HepG2 (cell line): Measurements from ENCODE around the gene FCN3. TPM values are rescaled to one million over a fixed set of nuclear protein-coding genes. Genes with fewer than 3 reads are reported as not detected.

Experiments
- HOXA5 ChIP-seq: sonication (generic); formaldehyde crosslinking; IDR thresholded peaks from 2 replicates; pipeline ENCODE4 v1.4.0; 2020; ENCODE audit warnings: missing genetic modification reagents
- KLF15 ChIP-seq: sonication (generic); formaldehyde crosslinking; IDR thresholded peaks from 2 replicates; pipeline ENCODE4 v1.8.1; 2023; ENCODE audit warnings: borderline replicate concordance, mild to moderate bottlenecking, inconsistent platforms, missing genetic modification reagents, mixed read lengths
- NCOR1 ChIP-seq: fragments of 200-600 bp; sonication (generic); IDR thresholded peaks from 2 replicates; pipeline ENCODE4 v1.7.0; 2017; ENCODE audit warnings: antibody characterized with exemption, low read length, borderline replicate concordance
- NFKBIZ ChIP-seq: IDR thresholded peaks from 2 replicates; pipeline ENCODE4 v1.6.1; 2018; ENCODE audit warnings: missing genetic modification reagents, missing compliant biosample characterization
- RBAK ChIP-seq: sonication (generic); formaldehyde crosslinking; IDR thresholded peaks from 2 replicates; pipeline ENCODE4 v1.5.1; 2020; ENCODE audit warnings: mild to moderate bottlenecking, missing genetic modification reagents
- SETDB1 ChIP-seq: sonication (generic); formaldehyde crosslinking; IDR thresholded peaks from 2 replicates; pipeline ENCODE4 v1.5.1; 2020; ENCODE audit warnings: missing genetic modification reagents, mild to moderate bottlenecking, borderline replicate concordance
- SMYD3 ChIP-seq: sonication (generic); formaldehyde crosslinking; IDR thresholded peaks from 2 replicates; pipeline ENCODE4 v1.8.1; 2023; ENCODE audit warnings: mild to moderate bottlenecking, missing genetic modification reagents
- polyA plus RNA-seq, 8 experiments: library from polyadenylated mRNA; depleted of rRNA in 3 of 8; stranded (reverse) in 7 of 8; unstranded in 1 of 8; fragments of >200 nt; fragmentation: Illumina TruSeq in 4 of 8; extraction: Trizol in 4 of 8; gene quantifications; 2 replicates each; pipeline versions ENCODE4 v1.2.1 to v1.2.3, GENCODE V29; 2011 to 2016; ENCODE audit warnings: low read depth in 4 of 8, missing spikeins in 1 of 8, mixed read lengths in 1 of 8; ENCODE audit not compliant: insufficient read depth in 1 of 8
- total RNA-seq, 5 experiments: library from RNA; depleted of rRNA; stranded (reverse); fragments of >200 nt; fragmentation: Illumina TruSeq; extraction: Trizol; gene quantifications; 2 replicates each; pipeline ENCODE4 v1.2.3, GENCODE V29; 2016; ENCODE audit warnings: low read depth in 1 of 5
- TF ChIP-seq, protein P1 (sequence below): sonication (generic); formaldehyde crosslinking; IDR thresholded peaks from 2 replicates; pipeline ENCODE4 v1.4.0; 2020; ENCODE audit warnings: mild to moderate bottlenecking, missing genetic modification reagents
- TF ChIP-seq, protein P2 (sequence below): sonication (generic); formaldehyde crosslinking; IDR thresholded peaks from 2 replicates; pipeline ENCODE4 v1.9.0; 2021; ENCODE audit warnings: mild to moderate bottlenecking, missing genetic modification reagents

FCN3 gene
- total and polyA plus RNA-seq, 2 of the 13 experiments (the other 11 are each of a cell fraction or from before 2014, with no cell fraction given), result not detected

DNA sequence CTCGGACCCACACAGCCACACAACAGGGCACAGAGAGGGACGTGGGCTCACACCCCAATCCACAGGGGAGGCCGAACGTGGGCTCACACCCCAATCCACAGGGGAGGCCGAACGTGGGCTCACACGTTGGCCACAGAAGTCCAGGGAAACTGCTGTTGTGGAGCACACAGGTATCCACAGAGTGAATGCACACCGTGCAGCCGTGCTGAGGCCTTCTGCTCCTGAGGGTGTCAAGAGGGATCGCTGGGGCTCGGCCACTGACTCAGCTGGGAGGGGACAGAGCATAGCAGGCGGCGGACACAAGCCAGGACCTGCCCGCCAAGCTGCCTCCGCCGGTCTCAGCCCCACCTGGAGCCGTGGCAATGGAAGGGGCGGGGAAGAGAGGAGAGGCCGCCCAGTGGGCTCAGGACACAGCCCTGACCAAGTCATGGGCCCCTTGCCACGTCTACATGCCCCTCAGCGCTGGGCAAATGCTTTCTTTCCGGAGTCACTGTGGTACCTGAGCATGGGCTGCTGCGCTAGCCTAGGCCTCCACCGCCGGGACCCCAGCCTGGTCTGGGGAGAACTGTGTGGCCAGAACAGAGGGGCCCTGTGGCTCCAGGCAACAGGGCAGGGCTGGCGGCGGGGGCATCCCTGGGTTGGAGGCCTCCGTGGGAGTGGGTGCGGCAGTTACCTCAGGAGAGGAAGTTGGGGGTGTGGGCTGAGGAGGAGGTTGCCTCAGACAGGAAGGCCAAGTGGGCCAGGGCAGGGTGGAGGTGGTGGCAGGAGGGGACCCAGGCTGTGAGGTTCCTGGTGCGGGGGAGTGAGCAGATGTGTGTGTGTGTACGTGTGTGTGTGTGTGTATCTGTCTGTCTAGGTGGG is 31.6 kb downstream of the FCN3 start (continued):
- no peak for TF ChIP-seq SMYD3
- no peak for TF ChIP-seq NCOR1
- TF ChIP-seq SETDB1 (CRISPR knock-in tag), result no peak
- no peak for TF ChIP-seq KLF15 (CRISPR knock-in tag)
- TF ChIP-seq RBAK (CRISPR knock-in tag), result no peak
- TF ChIP-seq, protein P1, sequence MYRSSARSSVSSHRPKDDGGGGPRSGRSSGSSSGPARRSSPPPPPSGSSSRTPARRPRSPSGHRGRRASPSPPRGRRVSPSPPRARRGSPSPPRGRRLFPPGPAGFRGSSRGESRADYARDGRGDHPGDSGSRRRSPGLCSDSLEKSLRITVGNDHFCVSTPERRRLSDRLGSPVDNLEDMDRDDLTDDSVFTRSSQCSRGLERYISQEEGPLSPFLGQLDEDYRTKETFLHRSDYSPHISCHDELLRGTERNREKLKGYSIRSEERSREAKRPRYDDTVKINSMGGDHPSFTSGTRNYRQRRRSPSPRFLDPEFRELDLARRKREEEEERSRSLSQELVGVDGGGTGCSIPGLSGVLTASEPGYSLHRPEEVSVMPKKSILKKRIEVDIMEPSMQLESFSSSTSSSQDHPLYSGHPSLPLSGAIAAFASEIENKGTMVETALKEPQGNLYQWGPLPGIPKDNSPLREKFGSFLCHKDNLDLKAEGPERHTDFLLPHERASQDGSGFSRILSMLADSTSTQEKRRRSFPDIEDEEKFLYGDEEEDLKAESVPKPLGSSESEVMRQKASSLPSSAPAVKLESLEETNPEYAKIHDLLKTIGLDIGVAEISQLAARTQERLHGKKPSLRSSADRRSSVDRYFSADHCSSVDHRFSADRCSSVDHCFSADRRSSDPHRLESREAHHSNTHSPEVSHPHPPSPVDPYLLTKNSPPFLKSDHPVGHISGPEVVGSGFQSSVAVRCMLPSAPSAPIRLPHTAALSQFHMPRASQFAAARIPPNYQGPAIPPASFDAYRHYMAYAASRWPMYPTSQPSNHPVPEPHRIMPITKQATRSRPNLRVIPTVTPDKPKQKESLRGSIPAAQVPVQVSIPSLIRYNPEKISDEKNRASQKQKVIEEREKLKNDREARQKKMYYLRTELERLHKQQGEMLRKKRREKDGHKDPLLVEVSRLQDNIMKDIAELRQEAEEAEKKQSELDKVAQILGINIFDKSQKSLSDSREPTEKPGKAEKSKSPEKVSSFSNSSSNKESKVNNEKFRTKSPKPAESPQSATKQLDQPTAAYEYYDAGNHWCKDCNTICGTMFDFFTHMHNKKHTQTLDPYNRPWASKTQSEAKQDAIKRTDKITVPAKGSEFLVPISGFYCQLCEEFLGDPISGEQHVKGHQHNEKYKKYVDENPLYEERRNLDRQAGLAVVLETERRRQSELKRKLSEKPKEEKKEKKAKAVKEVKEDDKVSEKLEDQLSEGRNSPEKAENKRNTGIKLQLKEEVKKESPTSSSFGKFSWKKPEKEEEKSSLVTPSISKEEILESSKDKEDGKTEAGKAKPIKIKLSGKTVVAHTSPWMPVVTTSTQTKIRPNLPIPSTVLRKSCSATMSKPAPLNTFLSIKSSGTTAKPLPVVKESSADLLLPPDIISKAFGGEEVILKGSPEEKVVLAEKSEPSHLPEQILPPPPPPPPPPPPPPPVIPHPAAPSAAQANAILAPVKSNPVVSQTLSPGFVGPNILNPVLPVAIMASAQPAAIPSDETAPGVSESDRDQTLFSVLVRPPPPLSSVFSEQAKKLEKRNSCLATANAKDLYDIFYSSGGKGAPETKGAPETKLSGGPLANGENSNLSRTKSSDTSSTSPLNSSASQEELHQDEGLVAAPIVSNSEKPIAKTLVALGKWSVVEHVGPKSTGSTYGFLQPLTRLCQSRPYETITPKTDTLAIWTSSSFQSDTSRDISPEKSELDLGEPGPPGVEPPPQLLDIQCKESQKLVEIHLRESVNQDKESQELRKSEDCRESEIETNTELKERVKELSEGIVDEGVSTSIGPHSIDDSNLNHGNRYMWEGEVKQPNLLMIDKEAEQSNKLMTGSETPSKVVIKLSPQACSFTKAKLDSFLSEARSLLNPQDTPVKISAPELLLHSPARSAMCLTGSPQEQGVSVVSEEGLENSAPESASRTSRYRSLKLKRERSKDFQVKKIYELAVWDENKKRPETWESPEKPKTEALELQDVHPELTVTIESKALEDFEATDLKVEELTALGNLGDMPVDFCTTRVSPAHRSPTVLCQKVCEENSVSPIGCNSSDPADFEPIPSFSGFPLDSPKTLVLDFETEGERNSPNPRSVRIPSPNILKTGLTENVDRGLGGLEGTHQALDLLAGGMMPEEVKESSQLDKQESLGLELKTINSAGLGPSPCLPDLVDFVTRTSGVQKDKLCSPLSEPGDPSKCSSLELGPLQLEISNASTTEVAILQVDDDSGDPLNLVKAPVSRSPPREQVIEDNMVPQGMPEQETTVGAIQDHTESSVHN, result 0 out of 2 replicates have a peak, but pooled peaks have one; percentile 39
- TF ChIP-seq NFKBIZ (CRISPR knock-in tag), result no peak
- TF ChIP-seq, protein P2, sequence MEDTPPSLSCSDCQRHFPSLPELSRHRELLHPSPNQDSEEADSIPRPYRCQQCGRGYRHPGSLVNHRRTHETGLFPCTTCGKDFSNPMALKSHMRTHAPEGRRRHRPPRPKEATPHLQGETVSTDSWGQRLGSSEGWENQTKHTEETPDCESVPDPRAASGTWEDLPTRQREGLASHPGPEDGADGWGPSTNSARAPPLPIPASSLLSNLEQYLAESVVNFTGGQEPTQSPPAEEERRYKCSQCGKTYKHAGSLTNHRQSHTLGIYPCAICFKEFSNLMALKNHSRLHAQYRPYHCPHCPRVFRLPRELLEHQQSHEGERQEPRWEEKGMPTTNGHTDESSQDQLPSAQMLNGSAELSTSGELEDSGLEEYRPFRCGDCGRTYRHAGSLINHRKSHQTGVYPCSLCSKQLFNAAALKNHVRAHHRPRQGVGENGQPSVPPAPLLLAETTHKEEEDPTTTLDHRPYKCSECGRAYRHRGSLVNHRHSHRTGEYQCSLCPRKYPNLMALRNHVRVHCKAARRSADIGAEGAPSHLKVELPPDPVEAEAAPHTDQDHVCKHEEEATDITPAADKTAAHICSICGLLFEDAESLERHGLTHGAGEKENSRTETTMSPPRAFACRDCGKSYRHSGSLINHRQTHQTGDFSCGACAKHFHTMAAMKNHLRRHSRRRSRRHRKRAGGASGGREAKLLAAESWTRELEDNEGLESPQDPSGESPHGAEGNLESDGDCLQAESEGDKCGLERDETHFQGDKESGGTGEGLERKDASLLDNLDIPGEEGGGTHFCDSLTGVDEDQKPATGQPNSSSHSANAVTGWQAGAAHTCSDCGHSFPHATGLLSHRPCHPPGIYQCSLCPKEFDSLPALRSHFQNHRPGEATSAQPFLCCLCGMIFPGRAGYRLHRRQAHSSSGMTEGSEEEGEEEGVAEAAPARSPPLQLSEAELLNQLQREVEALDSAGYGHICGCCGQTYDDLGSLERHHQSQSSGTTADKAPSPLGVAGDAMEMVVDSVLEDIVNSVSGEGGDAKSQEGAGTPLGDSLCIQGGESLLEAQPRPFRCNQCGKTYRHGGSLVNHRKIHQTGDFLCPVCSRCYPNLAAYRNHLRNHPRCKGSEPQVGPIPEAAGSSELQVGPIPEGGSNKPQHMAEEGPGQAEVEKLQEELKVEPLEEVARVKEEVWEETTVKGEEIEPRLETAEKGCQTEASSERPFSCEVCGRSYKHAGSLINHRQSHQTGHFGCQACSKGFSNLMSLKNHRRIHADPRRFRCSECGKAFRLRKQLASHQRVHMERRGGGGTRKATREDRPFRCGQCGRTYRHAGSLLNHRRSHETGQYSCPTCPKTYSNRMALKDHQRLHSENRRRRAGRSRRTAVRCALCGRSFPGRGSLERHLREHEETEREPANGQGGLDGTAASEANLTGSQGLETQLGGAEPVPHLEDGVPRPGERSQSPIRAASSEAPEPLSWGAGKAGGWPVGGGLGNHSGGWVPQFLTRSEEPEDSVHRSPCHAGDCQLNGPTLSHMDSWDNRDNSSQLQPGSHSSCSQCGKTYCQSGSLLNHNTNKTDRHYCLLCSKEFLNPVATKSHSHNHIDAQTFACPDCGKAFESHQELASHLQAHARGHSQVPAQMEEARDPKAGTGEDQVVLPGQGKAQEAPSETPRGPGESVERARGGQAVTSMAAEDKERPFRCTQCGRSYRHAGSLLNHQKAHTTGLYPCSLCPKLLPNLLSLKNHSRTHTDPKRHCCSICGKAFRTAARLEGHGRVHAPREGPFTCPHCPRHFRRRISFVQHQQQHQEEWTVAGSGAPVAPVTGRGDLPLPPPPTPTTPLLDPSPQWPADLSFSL (CRISPR knock-in tag), result peak; percentile 93
- no peak for TF ChIP-seq HOXA5
